ENCODE measurements around the gene DYNC2H1.

DYNC2H1 gene

DNA sequence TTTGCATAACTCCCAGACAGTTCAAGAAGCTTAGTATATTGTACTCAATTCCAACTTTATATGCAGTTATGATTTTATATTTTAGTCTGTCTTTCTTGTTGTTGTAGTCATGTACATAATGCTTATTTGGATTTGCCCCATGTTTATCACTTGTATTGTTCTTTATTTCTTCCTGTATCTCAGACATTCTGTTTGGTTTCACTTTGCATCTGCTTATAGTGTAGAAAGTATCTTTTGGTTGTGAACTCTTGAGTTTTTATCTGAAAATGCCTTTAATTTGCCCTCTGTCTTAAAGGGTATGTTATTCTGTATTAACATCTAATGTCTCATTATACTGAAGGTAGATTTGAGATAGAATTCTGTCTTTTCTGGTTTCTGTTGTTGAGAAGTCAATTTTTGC, 275.4 kb downstream of the DYNC2H1 start:
- no peak for DNase-seq

DNA sequence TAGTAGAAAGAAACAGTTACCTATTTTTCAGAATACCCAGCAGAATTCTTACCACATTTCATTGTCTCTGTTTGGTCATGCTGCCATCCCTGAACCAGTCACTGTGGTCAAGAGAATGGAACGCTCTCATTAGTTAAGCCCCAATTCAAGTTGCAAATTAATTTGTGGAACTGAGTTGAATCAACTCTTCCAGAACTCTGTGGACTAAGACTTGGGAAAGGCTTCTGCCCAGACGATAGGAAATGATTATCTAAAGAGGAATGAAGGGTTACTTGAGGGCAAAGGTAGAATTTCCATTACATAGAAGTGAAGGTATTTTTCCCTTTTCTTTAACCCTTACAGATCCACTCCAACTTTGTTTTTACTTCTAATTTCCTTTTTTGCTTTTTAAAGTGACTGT, 286.4 kb downstream of the DYNC2H1 start:
- no peak for DNase-seq

DNA sequence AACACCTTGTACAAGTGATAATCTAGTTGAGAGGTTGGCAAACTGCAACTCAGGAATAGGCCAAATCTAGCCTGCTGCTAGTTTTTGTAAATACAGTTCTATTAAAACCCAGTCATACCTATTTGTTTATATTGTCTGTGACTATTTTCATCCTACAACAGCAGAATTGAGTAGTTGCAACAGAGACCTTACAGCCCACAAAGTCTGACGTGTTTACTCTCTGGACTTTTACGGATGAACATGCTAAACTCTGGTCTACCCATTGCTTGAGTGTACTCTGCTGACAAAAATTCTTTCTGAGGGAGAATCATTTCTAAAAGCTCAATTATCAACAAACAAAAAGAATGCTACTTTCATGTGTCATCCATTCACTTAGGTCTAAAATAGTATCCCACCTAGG, 287.0 kb downstream of the DYNC2H1 start:
- no peak for DNase-seq

- DNase-seq: no peak
These were observed 288.1 kb downstream of the DYNC2H1 start for GRCh38 chr11:103397369-103397768.

GRCh38 chr11:103398829-103399228, 289.6 kb downstream of the DYNC2H1 start:
- DNase-seq: no peak

DNA sequence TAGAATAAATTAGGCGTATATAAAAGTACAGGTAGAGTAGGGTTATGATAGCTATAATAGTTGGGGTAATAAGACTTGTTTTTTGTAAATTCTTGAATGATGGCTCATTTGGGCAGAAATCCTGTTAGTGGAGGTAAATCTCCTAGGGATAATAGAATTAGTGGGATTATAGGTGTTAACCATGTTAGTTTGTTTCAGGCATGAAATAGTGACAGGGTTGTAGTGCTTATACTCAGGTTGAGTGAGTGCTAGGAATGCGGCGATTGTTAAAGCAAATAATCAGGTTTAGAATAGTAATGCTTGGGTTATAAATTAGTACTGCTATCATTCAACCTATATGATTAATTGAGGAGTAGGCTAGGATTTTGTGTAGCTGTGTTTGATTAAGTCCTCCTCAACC, 297.1 kb downstream of the DYNC2H1 start:
- no peak for DNase-seq

DNA sequence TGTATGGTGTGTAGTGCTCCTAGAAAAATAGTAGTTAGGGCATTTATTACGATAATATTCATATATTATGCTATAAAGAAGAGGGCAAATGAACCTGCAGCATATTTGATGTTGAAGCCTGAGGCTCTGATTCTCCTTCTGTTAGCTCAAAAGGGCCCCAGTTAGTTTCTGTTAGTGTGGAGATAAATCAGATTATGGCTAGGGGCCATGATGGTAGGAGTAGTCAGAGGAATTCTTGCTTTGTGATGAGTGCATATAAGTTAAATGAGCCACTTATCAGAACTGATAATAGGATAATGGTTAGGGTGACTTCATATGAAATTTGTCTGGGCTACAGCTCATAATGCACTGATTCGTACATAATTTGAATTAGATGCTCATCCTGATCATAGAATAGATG, 298.4 kb downstream of the DYNC2H1 start:
- DNase-seq: no peak

GRCh38 chr11:103413266-103413888, 304.2 kb downstream of the DYNC2H1 start:
- peak; percentile 5 for DNase-seq

DNA sequence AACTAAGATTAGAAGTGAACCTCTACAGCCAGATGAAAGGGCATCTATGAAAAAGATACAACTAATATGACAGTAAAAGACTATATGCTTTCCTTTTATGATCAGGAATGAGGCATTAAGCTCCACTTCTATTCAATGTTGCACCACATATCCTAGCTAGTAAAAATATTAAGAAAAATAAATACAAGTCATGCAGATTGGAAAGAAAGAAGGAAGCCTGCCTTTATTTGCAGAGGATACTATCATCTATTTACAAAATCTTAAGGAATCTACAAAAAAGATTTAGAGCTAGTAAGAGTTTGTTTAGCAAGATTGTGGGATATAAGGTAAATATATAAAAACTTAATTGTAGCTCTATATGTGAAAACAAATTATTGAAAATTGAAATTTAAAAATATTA, 308.8 kb downstream of the DYNC2H1 start:
- no peak for DNase-seq

DNA sequence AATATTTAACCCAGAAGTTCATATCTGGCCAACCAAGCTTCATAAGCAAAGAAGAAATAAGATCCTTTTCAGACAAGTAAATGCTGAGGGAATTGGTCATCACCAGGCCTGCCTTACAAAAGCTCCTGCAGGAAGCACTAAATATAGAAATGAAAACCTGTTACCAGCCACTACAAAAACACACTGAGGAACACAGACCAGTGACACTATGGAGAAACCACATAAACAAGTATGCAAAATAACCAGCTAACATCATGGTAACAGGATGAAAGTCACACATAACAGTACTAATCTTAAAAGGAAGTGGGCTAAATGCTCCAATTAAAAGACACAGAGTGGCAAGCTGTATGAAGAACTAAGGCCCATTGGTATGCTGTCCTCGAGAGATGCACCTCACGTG, 311.4 kb downstream of the DYNC2H1 start:
- DNase-seq: no peak

DNA sequence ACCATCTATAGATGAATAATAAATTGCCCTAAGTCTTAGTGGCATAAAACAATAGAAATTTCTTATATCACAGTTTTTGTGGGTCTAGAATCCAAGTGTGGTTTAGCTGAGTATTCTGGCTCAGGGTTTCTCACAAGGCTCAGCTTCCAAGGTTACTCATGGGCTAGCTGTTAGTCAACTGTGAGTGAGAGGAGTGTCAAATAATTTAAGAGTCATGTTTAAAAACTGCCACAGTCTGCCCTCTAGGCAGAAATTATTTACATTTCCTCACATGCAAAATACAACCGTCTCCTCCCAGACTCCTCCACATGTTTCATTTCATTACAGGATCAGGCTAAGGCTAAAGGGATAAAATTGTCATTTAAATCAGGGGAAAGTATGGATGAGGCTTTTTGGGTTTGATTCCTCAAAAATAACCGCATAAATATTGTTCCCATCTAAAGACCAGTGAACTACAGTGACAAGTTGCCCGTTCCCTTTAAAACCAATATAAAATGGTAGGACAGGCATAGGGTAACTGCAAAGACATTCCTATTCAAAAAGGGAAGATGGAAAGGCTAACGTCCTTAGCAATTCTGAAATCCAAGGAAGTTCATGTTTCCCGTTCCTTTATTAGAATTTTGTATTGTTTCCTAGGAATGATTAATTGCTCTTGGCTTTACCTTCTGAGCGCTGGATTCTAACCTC, 324.3 kb downstream of the DYNC2H1 start:
- DNase-seq: no peak

GRCh38 chr11:103434073-103434411, 324.8 kb downstream of the DYNC2H1 start:
- no peak for DNase-seq

- no peak for DNase-seq
These were observed 327.0 kb downstream of the DYNC2H1 start for GRCh38 chr11:103436131-103436770.

- DNase-seq: no peak
These were observed 331.8 kb downstream of the DYNC2H1 start for GRCh38 chr11:103441021-103441420.

GRCh38 chr11:103448966-103449365, 339.7 kb downstream of the DYNC2H1 start:
- DNase-seq: no peak

DNA sequence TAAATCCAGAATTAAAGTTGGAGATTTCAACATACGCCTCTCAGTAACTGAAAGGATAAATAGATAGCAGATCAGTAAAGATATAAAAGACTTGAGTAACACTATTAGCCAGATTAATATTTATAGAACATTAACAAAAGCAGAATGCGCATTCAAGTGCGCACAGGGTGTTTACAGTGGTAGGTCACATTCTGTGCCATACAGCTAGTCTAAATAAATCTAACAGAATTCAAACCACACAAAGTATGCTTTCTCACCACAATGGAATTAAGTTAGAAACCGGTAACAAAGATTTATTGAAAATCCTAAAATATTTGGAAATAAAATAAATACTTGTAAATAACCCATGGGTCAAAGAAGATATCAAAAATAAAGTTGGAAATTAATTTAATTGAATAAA, 341.0 kb downstream of the DYNC2H1 start:
- DNase-seq: no peak

- DNase-seq: no peak
These were observed 343.9 kb downstream of the DYNC2H1 start for GRCh38 chr11:103453126-103453525.

DNA sequence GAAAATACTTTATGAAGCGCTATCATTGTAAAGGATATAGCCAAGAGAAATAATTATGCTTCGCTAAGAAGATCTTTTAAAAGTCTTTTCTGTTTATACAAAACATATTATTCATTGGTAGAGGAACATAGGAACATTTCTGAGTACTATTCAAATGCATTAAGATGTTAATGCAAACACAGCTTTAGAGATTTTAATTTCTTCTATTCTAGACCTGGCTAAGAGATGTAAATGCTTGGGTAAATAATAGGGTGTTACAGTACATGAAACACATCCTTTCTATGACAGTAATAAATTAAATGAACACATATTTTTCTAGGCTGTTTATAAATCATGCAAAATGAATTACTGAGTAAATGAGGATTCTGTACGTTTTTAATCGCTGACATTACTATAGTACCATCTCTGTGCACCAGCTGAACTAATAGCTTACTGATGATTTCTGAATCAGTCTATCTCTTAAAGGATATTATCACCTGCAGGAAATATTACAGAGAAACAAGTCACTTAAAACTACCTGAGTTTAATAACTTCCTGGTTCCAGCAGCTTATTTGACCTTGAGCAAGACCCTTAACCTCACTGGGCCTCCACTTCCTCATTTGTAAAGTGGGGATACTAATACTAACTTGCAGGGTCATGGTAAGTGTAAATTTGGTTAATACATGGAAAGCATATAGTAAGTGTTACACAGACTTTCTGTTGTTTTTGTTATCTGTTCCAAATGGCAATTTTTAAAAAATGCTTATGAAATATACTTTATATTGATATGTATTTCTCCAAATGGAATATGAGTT, 344.9 kb downstream of the DYNC2H1 start:
- no peak for DNase-seq

- DNase-seq: no peak
These were observed 355.2 kb downstream of the DYNC2H1 start for GRCh38 chr11:103464420-103464819.

- no peak for DNase-seq
These were observed 356.4 kb downstream of the DYNC2H1 start for GRCh38 chr11:103465555-103466140.

- no peak for DNase-seq
These were observed 362.3 kb downstream of the DYNC2H1 start for GRCh38 chr11:103471546-103471945.

GRCh38 chr11:103476874-103477273, 367.6 kb downstream of the DYNC2H1 start:
- no peak for DNase-seq

GRCh38 chr11:103480421-103480820, 371.2 kb downstream of the DYNC2H1 start:
- no peak for DNase-seq
